HG02759 (cell line): ENCODE data around the gene F11R.
"Not testable (repeated sequence)": the region's sequence is repeated elsewhere in the genome, so short reads cannot be mapped to it uniquely, and the experiment has no call there.

ENCODE experiments used
- ATAC-seq: cut with Tn5 transposase; IDR thresholded peaks from one replicate; pipeline ENCODE4 v1.9.1; 2021; ENCODE audit warnings: mild to moderate bottlenecking, moderate library complexity; ENCODE audit not compliant: unreplicated experiment

Gene F11R

GRCh38 chr1:160978510-160978927 lies 42.4 kb downstream of the F11R start:
- no peak for ATAC-seq

GRCh38 chr1:160975026-160975425 lies 45.9 kb downstream of the F11R start:
- ATAC-seq: no peak

DNA sequence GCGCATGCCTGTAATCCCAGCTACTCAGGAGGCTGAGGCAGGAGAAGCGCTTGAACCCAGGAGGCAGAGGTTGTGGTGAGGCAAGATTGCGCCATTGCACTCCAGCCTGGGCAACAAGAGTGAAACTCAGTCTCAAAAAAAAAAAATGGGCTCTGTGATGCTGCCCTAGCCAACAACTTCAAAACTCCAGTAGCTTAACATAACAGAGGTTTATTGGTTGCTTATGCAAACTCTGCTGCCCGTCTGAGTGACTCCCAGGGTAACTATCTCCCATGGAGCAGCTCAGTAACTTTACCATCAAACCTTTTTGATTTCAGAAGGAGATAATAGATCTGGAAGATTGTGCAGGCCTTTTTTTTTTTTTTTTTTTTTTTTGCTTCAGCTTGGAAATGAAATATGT lies 47.5 kb downstream of the F11R start:
- no peak for ATAC-seq

- ATAC-seq: no peak
These were observed 48.0 kb downstream of the F11R start for GRCh38 chr1:160972939-160973338.

DNA sequence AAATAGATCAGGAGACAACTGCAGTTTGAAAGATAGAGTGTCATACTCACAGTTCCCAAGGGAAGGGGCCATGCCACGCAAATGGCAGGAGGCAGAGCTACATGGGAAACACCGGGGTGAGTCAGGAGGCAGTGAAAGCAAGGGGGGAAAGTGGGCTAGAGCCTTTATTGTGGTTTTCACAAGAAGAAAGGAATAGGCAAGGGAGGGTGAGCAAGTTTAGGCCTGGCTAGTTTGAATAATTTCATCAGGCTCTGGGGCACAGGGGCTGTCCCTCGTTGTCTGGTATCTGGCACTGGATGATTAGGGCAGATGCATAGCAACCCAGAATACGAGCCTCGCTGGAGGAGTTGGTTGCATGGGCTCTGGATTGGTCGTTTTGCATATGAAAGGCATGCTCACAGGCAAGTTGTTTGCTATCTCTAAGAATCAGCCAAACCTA lies 49.3 kb downstream of the F11R start:
- ATAC-seq: no peak

- no peak for ATAC-seq
These were observed 57.4 kb downstream of the F11R start for GRCh38 chr1:160963521-160963920.

GRCh38 chr1:160961419-160961818 lies 59.5 kb downstream of the F11R start:
- ATAC-seq: no peak

DNA sequence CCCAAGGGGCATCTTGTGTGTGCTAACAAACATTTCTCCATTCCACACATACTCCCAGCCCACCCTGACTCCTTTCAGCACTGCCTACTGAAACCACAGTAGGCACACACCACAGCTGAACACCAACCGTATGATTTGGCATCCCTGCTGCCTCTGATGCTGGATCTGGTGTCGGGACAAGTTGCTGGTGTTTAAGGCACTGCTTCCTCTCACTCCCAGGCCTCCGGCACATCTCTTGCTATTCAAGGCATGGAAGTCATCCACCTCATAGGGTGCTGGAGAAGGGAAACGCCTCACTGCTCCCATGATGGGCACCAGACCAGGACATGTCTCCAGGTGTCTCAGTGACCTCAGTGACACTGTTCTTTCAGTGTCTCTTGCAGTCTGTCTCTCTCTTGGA lies 64.0 kb downstream of the F11R start:
- no peak for ATAC-seq

- no peak for ATAC-seq
These were observed 66.5 kb downstream of the F11R start, which contains the start of gene ITLN2 for GRCh38 chr1:160954158-160955104. TSS of gene ITLN2 (minus strand) at chr1:160954809. CDS start at chr1:160954741, 68 bp downstream.

DNA sequence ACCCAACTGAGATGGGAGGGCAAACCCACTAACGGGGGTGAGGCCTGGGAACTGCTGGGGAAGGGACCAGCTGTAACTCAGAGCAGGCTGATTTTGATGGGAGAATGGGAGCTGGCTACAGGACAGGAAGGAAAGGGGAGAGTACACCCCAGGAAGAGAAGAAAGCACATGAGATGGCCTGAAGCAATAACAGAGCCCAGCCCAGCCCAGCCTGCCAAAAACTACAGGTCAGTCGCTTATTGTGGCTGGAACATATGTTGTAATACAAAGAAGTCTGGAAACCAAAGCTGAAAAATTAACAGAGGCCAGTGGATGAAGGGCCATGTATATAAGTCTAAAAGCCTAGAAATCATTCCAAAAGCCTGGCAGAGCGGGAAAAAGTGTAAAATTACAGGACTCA lies 67.9 kb downstream of the F11R start:
- no peak for ATAC-seq

DNA sequence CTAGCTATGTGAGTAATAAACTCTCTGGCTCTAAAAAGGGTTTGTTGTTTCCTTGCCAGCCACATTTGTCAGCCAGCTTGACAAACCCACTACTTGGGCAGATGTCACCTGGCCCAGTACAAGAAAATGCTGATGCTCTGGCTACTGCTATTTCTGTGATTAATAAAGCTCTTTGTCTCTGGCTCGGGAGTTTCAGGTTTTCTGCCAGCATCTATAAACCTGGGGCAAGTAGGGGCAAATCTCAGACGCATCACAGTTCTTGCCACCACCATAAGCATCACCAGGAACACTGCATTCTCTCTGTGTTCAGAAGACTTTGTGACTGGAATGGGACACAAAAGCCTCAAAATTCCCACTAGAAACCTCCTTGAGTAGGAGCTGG lies 68.8 kb downstream of the F11R start:
- no peak for ATAC-seq

DNA sequence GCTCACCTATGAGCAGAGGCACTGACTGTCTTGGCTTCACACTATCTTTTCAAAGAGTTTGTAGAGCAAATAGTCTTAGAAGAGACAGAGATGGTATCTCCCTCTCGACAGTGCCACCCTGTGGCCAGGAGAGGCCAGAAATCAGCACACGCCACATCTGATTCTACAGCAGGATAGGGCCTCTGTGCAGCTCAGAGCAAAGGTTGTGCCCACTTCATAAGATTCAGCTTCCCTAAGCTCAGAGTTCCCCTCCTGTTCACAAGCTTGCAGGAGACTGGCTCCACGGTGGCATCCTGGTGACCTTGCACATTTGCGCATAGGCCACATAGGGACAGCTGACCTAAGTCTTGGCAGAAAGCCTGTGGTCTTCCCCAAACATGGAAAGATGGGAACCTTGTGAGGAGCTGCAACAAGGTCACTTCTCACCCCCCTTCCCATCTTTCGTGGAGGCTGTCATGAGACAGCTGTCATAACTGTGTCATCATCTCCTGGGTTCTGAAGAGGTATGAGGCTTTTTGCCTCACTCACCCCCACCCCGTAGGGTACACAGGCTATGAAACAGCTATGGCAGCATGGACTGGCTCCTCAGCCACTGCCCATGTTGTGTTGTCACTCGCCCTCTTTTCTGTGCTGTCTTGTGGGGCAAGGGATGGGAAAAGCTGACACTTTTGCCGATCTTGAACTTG lies 69.4 kb downstream of the F11R start:
- peak; percentile 58 for ATAC-seq

DNA sequence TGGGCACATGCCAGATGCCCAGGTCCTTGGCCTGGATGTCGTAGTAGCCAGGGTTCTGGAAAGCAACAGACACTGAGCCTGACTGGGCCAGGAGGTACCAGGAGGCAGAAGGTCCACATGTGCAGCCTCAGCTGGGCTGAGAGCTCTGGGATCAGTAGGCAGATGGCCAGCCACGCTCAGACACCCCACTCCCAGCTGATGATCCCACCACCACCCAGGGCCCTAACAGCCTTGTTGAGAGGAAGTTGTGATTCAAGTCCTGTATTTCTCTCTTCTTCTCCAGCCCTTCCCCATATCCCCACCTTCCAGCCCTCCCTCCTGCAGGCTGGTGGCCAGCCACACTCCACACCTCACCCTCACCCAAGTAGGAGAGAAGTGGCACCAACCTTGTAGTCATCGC lies 70.3 kb downstream of the F11R start:
- no peak for ATAC-seq

GRCh38 chr1:160949881-160950280 lies 71.1 kb downstream of the F11R start:
- ATAC-seq: no peak

GRCh38 chr1:160949216-160949880 lies 71.6 kb downstream of the F11R start:
- not testable (repeated sequence) for ATAC-seq

DNA sequence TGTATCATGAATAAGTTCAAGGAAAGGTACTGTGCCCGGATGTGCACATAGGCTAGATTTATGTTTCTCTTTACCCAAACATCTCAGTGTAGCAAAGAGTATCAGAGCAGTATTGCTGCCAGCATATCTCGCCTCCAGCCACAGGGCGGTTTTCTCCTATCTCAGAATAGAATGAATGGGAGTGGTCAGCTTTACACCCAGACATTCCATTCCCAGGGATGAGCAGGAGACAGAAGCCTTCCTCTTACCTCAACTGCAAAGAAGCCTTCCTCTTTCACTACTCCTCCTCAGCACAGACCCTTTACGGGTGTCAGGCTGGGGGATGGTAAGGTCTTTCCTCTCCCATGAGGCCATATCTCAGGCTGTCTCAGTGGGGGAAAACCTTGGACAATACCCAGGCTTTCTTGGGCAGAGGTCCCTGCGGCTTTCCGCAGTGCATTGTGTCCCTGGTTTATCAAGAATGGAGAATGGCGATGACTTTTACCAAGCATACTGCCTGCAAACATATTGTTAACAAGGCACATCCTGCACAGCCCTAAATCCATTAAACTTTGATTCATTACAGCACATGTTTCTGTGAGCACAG lies 73.7 kb downstream of the F11R start:
- not testable (repeated sequence) for ATAC-seq

GRCh38 chr1:160945881-160946280 lies 75.1 kb downstream of the F11R start:
- ATAC-seq: not testable (repeated sequence)
